Stimulated activated CD8-positive, alpha-beta memory T cell treated with anti-CD3 and anti-CD28 coated beads, Interleukin-12 subunit alpha, Interleukin-12 subunit beta, amount 100 ng/mL, for 24 hours (primary cell): ENCODE results near the gene TSPO2.

ENCODE experiments used
- DNase-seq: peaks from one replicate; pipeline ENCODE4 v3.0.0-alpha.2; 2020; ENCODE audit errors: extremely low read depth

The TSPO2 gene

GRCh38 chr6:41075651-41076626 lies 33.7 kb downstream of the TSPO2 start:
- DNase-seq, result no peak

- DNase-seq, result no peak
Observed at GRCh38 chr6:41077536-41077935, 35.3 kb downstream of the TSPO2 start.

DNA sequence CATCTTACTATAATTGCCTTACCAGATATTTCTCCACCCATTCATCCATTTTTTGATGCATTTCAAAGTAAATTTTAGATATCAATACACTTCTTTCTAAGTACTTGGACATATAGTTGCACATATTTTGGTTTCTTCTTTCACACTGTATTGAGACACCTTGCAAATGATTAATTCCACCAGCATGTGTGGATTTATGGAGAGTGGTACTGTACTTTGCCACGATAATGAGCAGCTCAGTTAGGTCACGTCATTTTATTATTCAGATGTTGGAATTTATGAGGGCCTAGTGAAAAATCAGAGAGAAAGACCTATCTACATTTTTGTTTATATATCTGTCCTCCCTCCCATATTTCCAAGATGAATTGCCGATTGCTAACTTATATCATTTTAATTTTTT lies 35.8 kb downstream of the TSPO2 start:
- no peak for DNase-seq

- DNase-seq, result no peak
Observed at GRCh38 chr6:41079080-41079479, 36.8 kb downstream of the TSPO2 start.

DNA sequence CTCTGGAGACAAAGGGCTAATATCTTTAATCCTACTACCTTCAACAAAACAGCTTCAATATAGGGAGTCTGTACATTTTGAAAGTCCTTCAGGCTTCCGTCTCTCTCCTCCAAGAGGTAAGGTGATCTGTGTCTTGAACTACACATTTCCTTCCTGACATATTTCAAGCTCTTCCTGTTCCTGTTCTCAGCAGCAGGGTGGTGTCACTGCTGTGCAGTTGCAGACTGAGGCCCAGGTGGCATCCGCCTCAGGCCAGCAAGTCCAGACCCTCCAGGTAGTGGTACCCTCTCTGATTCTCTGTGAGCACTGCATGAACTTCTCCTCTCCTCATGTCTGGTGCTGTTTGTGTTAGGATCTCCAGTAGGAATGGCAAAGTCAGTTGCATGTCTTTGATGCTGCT lies 38.4 kb downstream of the TSPO2 start:
- no peak for DNase-seq

DNA sequence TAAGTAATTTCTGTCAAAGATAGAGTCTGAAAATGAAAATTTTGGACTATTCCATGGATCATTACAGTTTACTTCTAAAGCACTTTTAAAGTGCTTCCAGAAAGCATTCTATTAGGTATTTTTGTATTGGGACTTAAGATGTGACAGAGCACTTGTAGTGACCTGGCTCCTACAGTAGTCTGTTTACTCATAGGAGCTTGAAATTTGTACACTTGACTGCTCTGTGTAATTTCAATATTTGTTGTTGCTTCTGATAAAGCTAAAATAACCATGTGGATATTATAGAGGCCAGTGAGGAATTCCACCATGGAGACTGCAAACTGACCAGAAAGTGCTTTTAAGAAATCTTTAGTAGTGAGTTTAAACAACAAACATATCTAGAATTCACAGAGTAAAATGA lies 40.8 kb downstream of the TSPO2 start:
- DNase-seq, result no peak

DNA sequence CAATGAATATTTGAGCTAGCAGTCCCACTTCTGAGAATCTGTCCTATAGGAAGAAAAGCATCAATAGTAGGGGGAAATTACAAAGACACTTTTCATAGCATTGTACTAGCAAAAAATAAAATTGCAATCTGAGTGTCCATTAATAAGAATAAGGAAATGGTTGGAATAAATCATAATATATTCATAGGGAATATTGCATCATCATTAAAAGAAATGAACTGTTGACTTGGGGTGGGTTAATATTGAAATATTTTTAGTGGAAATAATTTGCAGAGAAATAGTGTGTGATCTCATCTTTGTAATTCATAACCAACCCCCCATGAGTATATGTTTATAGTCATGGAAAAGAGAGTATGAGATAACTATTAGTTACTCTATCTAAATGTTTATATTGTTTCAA lies 42.9 kb downstream of the TSPO2 start:
- DNase-seq, result no peak

DNA sequence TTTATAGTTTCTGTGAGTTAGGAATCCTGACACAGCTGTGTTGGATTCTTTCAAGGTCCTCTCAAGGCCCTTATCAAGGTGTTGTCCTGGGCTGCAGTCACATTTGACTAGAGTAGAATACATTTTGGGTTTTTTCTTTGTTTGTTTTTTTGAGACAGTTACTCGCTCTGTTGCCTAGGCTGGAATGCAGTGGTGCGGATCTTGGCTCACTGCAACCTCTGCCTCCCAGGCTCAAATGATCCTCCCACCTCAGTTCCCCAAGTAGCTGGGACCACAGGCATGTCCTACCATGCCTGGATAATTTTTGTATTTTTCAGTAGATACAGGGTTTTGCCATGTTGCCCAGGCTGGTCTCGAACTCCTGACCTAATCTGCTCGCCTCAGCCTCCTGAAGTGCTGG lies 46.2 kb downstream of the TSPO2 start:
- no peak for DNase-seq

- DNase-seq, result no peak
Observed at GRCh38 chr6:41090841-41091761, 48.8 kb downstream of the TSPO2 start.

DNA sequence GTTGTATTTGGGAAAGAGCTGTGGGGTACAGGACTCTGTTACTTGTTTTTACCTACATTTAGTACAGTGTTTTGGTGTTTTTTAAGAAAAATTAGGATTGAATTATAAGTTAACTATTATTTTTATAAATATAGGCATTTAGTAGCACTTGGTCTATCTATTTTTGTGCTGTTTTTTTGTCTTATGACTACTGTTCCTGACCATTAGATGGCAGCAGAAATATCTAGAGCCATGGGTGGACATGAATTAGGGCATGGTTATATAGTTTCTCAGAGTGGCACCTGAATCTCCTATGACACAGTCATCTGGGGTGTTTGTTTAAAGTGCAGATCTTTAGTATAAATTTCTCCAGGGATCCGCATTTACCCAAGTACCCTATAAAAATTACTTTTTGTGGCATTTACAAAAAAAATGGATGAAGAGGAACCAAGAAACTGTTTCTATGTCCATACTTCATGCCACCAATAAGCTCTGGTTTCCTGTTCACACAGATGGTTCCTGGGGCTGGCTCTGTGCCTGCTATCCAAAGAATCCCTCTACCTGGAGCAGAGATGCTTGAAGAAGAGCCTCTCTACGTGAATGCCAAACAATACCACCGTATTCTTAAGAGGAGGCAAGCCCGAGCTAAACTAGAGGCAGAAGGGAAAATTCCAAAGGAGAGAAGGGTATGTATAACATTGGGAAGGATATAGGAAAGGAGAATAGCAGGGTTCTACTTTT lies 50.3 kb downstream of the TSPO2 start:
- DNase-seq, result no peak

- DNase-seq, result no peak
Observed at GRCh38 chr6:41093729-41094128, 51.5 kb downstream of the TSPO2 start.
